B cell (primary cell): ENCODE data around the gene PHEX. TPM values are rescaled to one million over a fixed set of nuclear protein-coding genes. Genes with fewer than 3 reads are reported as not detected.

Experiments used
- ATAC-seq: fragments of 200-7000 bp; cut with Tn5 transposase; one replicate; pipeline ENCODE4 v1.10.0; 2021; ENCODE audit warnings: low read depth, mild to moderate bottlenecking, moderate number of reproducible peaks, moderate library complexity
- CTCF ChIA-PET: fragments of 350-600 bp; sonication (Branson Sonifier 250); formaldehyde crosslinking; loops from one replicate; lab custom pipeline; 2021; ENCODE audit warnings: antibody characterized with exemption, inconsistent platforms; lab: Charles Lee
- POLR2A ChIA-PET: fragments of 350-600 bp; sonication (Branson Sonifier 250); formaldehyde crosslinking; loops from one replicate; lab custom pipeline; 2021; ENCODE audit warnings: antibody characterized with exemption; lab: Charles Lee
- DNase-seq: peaks from one replicate; pipeline ENCODE4 v3.0.0; 2013
- H2AFZ ChIP-seq: 2 replicates; pipeline ENCODE4 v1.6.1; 2012; ENCODE audit warnings: mild to moderate bottlenecking, low read depth, low read length; ENCODE audit not compliant: insufficient read depth, poor library complexity, severe bottlenecking
- H3K27ac ChIP-seq, 2 donors: 1 replicate in 1 of 2; 2 replicates in 1 of 2; pipeline ENCODE4 v1.5.1; 2012 to 2013; ENCODE audit warnings: low read length in 2 of 2, mild to moderate bottlenecking in 2 of 2, moderate library complexity in 1 of 2
- H3K27me3 ChIP-seq, 4 experiments: fragments of 200-600 bp in 1 of 4; sonication (generic) in 1 of 4; replicated peaks in 1 of 4; 1 replicate in 2 of 4; 2 replicates in 2 of 4; pipeline versions ENCODE4 v1.6.1 to v1.7.0; 2013 to 2016; ENCODE audit warnings: low read length in 3 of 4, mild to moderate bottlenecking in 2 of 4, mixed read lengths in 1 of 4, moderate library complexity in 1 of 4; ENCODE audit not compliant: insufficient read depth in 4 of 4, control insufficient read depth in 3 of 4; ENCODE audit errors: control extremely low read depth in 1 of 4
- H3K36me3 ChIP-seq, 2 experiments: replicated peaks in 1 of 2; 1 replicate in 1 of 2; 2 replicates in 1 of 2; pipeline versions ENCODE4 v1.6.1 to v1.7.1; 2013; ENCODE audit warnings: low read length in 1 of 2; ENCODE audit not compliant: insufficient read depth in 2 of 2, control insufficient read depth in 1 of 2; ENCODE audit errors: control extremely low read depth in 1 of 2, extremely low read depth in 1 of 2
- H3K4me1 ChIP-seq, 2 donors: fragments of 200-600 bp in 1 of 2; sonication (generic) in 1 of 2; 1 replicate in 1 of 2; 2 replicates in 1 of 2; pipeline versions ENCODE4 v1.5.1 to v1.6.1; 2013 to 2017; ENCODE audit warnings: low read length in 2 of 2; ENCODE audit not compliant: control insufficient read depth in 2 of 2, insufficient read depth in 2 of 2
- H3K4me2 ChIP-seq: replicated peaks from 2 replicates; pipeline ENCODE3; 2012; ENCODE audit warnings: mild to moderate bottlenecking, low read depth, low read length; ENCODE audit not compliant: poor library complexity, severe bottlenecking
- H3K4me3 ChIP-seq, 5 experiments: fragments of 200-600 bp in 1 of 5; sonication (generic) in 1 of 5; 1 replicate in 3 of 5; 2 replicates in 2 of 5; pipeline versions ENCODE4 v1.5.1 to v1.7.0; 2011 to 2016; ENCODE audit warnings: low read length in 4 of 5, mild to moderate bottlenecking in 4 of 5, low read depth in 2 of 5, control low read depth in 1 of 5, moderate library complexity in 1 of 5; ENCODE audit not compliant: insufficient read depth in 1 of 5; ENCODE audit errors: control extremely low read depth in 1 of 5, extremely low read depth in 1 of 5
- H3K79me2 ChIP-seq: fragments of 200-600 bp; sonication (generic); one replicate; pipeline ENCODE4 v1.6.0; 2016; ENCODE audit warnings: low read length; ENCODE audit not compliant: control insufficient read depth, insufficient read depth
- H3K9ac ChIP-seq: fragments of 200-600 bp; sonication (generic); 2 replicates; pipeline ENCODE4 v1.6.1; 2017; ENCODE audit warnings: mild to moderate bottlenecking, low read length, moderate library complexity
- H3K9me3 ChIP-seq, 3 donors: one replicate each; pipeline versions ENCODE4 v1.6.1 to v1.7.1; 2013; ENCODE audit warnings: low read length in 2 of 3; ENCODE audit not compliant: control insufficient read depth in 2 of 3, insufficient read depth in 1 of 3; ENCODE audit errors: control extremely low read depth in 1 of 3
- H4K20me1 ChIP-seq: 2 replicates; pipeline ENCODE4 v1.6.0; 2012; ENCODE audit warnings: mild to moderate bottlenecking, low read length; ENCODE audit not compliant: insufficient read depth, control insufficient read depth, poor library complexity, severe bottlenecking
- H3K27ac Mint-ChIP-seq: one replicate; pipeline ENCODE4 v1.8.0; 2021; ENCODE audit warnings: mixed read lengths
- H3K27me3 Mint-ChIP-seq: one replicate; pipeline ENCODE4 v1.8.0; 2021; ENCODE audit warnings: mixed read lengths
- H3K4me1 Mint-ChIP-seq: one replicate; pipeline ENCODE4 v1.8.0; 2021; ENCODE audit warnings: mixed read lengths
- H3K4me3 Mint-ChIP-seq: one replicate; pipeline ENCODE4 v1.8.0; 2021; ENCODE audit warnings: mixed read lengths
- H3K9me3 Mint-ChIP-seq: one replicate; pipeline ENCODE4 v1.8.0; 2022; ENCODE audit warnings: mixed read lengths; ENCODE audit not compliant: insufficient read depth
- EZH2 ChIP-seq: IDR thresholded peaks from 2 replicates; pipeline ENCODE4 v1.6.1; 2012; ENCODE audit warnings: borderline replicate concordance, low read depth, mild to moderate bottlenecking, moderate library complexity, low read length; ENCODE audit not compliant: insufficient read depth, poor library complexity, severe bottlenecking
- WGBS: methylation state at CpG from one replicate; pipeline ENCODE4 v1.1.5; 2013; ENCODE audit warnings: missing lambda C conversion rate; ENCODE audit not compliant: insufficient coverage; 5-methylcytosine and 5-hydroxymethylcytosine counted together
- intact Hi-C: fragments of 100-400 bp; cut with micrococcal nuclease; formaldehyde crosslinking; loops from one replicate; pipeline ENCODE4 v1.10.0; 2022
- polyA plus RNA-seq: library from polyadenylated mRNA; depleted of rRNA; stranded (reverse); fragments of >200 nt; gene quantifications from 2 replicates; pipeline ENCODE4 v1.2.3, GENCODE V29; 2012
- total RNA-seq, 2 donors: library from RNA; stranded (reverse); fragments of 120-200 nt in 1 of 2; gene quantifications; 1 replicate in 1 of 2; 2 replicates in 1 of 2; pipeline versions ENCODE4 v1.2.3 to v1.2.4, GENCODE V29; 2013 to 2022
- TF ChIP-seq, protein P1 (sequence below): fragments of 200-600 bp; IDR thresholded peaks from one replicate; pipeline ENCODE4 v1.8.0; 2022; ENCODE audit warnings: antibody characterized with exemption, mild to moderate bottlenecking

Gene PHEX
- total and polyA plus RNA-seq, 2 donors (not counting 1 experiment from before 2014, with no cell fraction given): 0.01 to 0.15 TPM

- Mint-ChIP-seq H3K4me3 (no peak overlapping the region), H3K9me3 (no peaks in the 10 kb centered on the region), H3K27me3 (no peaks in the 10 kb centered on the region), H3K27ac (no peak overlapping the region), H3K4me1 (peaks cover 3% of the 10 kb centered on the region)
- Histone ChIP-seq H3K36me3 (no peaks in the 10 kb centered on the region), H3K9ac (no peak overlapping the region), H3K27me3 (no peaks in the 10 kb centered on the region), H4K20me1 (no peaks in the 10 kb centered on the region), H2AFZ (no peak overlapping the region), H3K4me1 (no peaks in the 10 kb centered on the region), H3K27ac (no peak overlapping the region), H3K4me3 (no peak overlapping the region), H3K9me3 (no peaks in the 10 kb centered on the region), H3K79me2 (no peaks in the 10 kb centered on the region), H3K4me2 (no peak overlapping the region)
- TF ChIP-seq, protein P1, sequence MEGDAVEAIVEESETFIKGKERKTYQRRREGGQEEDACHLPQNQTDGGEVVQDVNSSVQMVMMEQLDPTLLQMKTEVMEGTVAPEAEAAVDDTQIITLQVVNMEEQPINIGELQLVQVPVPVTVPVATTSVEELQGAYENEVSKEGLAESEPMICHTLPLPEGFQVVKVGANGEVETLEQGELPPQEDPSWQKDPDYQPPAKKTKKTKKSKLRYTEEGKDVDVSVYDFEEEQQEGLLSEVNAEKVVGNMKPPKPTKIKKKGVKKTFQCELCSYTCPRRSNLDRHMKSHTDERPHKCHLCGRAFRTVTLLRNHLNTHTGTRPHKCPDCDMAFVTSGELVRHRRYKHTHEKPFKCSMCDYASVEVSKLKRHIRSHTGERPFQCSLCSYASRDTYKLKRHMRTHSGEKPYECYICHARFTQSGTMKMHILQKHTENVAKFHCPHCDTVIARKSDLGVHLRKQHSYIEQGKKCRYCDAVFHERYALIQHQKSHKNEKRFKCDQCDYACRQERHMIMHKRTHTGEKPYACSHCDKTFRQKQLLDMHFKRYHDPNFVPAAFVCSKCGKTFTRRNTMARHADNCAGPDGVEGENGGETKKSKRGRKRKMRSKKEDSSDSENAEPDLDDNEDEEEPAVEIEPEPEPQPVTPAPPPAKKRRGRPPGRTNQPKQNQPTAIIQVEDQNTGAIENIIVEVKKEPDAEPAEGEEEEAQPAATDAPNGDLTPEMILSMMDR: no peak
- no peak for TF ChIP-seq EZH2
- intact Hi-C loops: no loop called here
- 100% methylated on average over 1 of the region's 9 CpGs for WGBS
- ATAC-seq (no peak), DNase-seq (no peak)
- ChIA-PET POLR2A (no interaction called here), CTCF (no interaction called here)
Observed at GRCh38 chrX:22015139-22015750, 16.9 kb upstream of the PHEX start.

- TF ChIP-seq, protein P1: no peak
- TF ChIP-seq EZH2: no peak
- H3K4me3 Mint-ChIP-seq: no peak overlapping the region
- WGBS: no CpG with 5 or more reads among the region's 10 CpGs
- H3K4me1 Mint-ChIP-seq: no peaks in the 10 kb centered on the region
- Histone ChIP-seq H2AFZ (no peak overlapping the region), H3K9me3 (no peaks in the 10 kb centered on the region), H3K36me3 (no peaks in the 10 kb centered on the region), H3K4me2 (no peak overlapping the region), H4K20me1 (no peaks in the 10 kb centered on the region), H3K27me3 (no peaks in the 10 kb centered on the region), H3K4me3 (no peak overlapping the region), H3K9ac (no peak overlapping the region), H3K79me2 (no peaks in the 10 kb centered on the region), H3K4me1 (no peaks in the 10 kb centered on the region), H3K27ac (no peak overlapping the region)
- H3K27ac Mint-ChIP-seq: no peak overlapping the region
- ATAC-seq (no peak), DNase-seq (no peak)
- CTCF ChIA-PET: no interaction called here
- POLR2A ChIA-PET: no interaction called here
- intact Hi-C loops: no loop called here
- no peaks in the 10 kb centered on the region for H3K9me3 Mint-ChIP-seq
- H3K27me3 Mint-ChIP-seq: no peaks in the 10 kb centered on the region
Observed at GRCh38 chrX:22021751-22022324, 10.3 kb upstream of the PHEX start.
